Stomach (tissue), 9 donors: ENCODE measurements around the gene KCTD3. TPM values are rescaled to one million over a fixed set of nuclear protein-coding genes. Genes with fewer than 3 reads are reported as not detected.
A peak's percentile ranks its signal among the peaks of the same experiment; 100 is the strongest.

Experiments used
- DNase-seq, 2 donors: peaks; one replicate each; pipeline versions ENCODE4 v3.0.0 to v3.0.0-alpha.2; 2013 to 2019
- H3K27ac ChIP-seq, 5 donors: fragments of 200-600 bp in 4 of 5; sonication (generic) in 4 of 5; one replicate each; pipeline ENCODE4 v1.5.1; 2013 to 2019; ENCODE audit warnings: mild to moderate bottlenecking in 1 of 5, moderate library complexity in 1 of 5
- H3K27me3 ChIP-seq, 3 donors: fragments of 200-600 bp; sonication (generic); one replicate each; pipeline ENCODE4 v1.5.1; 2017 to 2019; ENCODE audit warnings: mixed run types in 1 of 3
- H3K36me3 ChIP-seq, 4 donors: fragments of 200-600 bp; sonication (generic); 1 replicate in 3 of 4; 2 replicates in 1 of 4; pipeline ENCODE4 v1.5.1; 2016 to 2019
- H3K4me1 ChIP-seq, 4 donors: fragments of 200-600 bp; sonication (generic); one replicate each; pipeline ENCODE4 v1.5.1; 2016 to 2019
- H3K4me3 ChIP-seq, 4 donors: fragments of 200-600 bp; sonication (generic) in 3 of 4; one replicate each; pipeline ENCODE4 v1.5.1; 2016 to 2019; ENCODE audit warnings: mild to moderate bottlenecking in 1 of 4
- H3K9me3 ChIP-seq, 4 donors: fragments of 200-600 bp; sonication (generic); one replicate each; pipeline ENCODE4 v1.5.1; 2016 to 2019
- EP300 ChIP-seq: sonication (generic); formaldehyde crosslinking; IDR thresholded peaks from one replicate; pipeline ENCODE4 v1.6.1; 2017; ENCODE audit warnings: antibody characterized with exemption
- POLR2A ChIP-seq, 4 donors: fragments of 450-650 bp; IDR thresholded peaks; one replicate each; pipeline ENCODE4 v1.6.1; 2016; ENCODE audit warnings: antibody characterized with exemption in 4 of 4, control low read depth in 2 of 4, mild to moderate bottlenecking in 1 of 4, moderate library complexity in 1 of 4
- POLR2AphosphoS5 ChIP-seq, 3 donors: sonication (generic); formaldehyde crosslinking; IDR thresholded peaks; one replicate each; pipeline ENCODE4 v1.6.1; 2016; ENCODE audit warnings: antibody characterized with exemption in 3 of 3
- WGBS, 5 donors: extraction: QIAGEN DNeasy Blood & Tissue Kit in 3 of 5; methylation state at CpG; one replicate each; pipeline versions ENCODE4 v1.1.5 to v1.1.7; 2013 to 2018; 5-methylcytosine and 5-hydroxymethylcytosine counted together
- intact Hi-C: fragments of 100-400 bp; cut with DNase I; formaldehyde crosslinking; loops from one replicate; pipeline ENCODE4 v1.15.1; 2023; ENCODE audit warnings: low total_unique reads
- polyA plus RNA-seq, 3 donors: library from polyadenylated mRNA; stranded (reverse); fragments of 200-250 nt; gene quantifications; one replicate each; pipeline ENCODE4 v1.2.3, GENCODE V29; 2013
- total RNA-seq, 5 donors: library from RNA; depleted of rRNA; stranded (reverse); fragments of >200 nt; gene quantifications; one replicate each; pipeline versions ENCODE4 v1.1.0 to v1.2.3, GENCODE V29; 2014 to 2016
- TF ChIP-seq, protein P1 (sequence below), 7 experiments: fragments of 450-650 bp in 4 of 7; fragments of 200-600 bp in 3 of 7; sonication (generic) in 3 of 7; IDR thresholded peaks; one replicate each; pipeline ENCODE4 v1.5.1; 2016 to 2019; ENCODE audit warnings: antibody characterized with exemption in 7 of 7, control low read depth in 2 of 7, mild to moderate bottlenecking in 1 of 7
- donor health status: healthy with polysubstance abuse.
- donor health status: Bipolar disorder and iron deficiency.
- donor health status: healthy.

KCTD3 gene
- total and polyA plus RNA-seq, 8 donors: 19.4 to 156 (median 33.4) TPM

DNA sequence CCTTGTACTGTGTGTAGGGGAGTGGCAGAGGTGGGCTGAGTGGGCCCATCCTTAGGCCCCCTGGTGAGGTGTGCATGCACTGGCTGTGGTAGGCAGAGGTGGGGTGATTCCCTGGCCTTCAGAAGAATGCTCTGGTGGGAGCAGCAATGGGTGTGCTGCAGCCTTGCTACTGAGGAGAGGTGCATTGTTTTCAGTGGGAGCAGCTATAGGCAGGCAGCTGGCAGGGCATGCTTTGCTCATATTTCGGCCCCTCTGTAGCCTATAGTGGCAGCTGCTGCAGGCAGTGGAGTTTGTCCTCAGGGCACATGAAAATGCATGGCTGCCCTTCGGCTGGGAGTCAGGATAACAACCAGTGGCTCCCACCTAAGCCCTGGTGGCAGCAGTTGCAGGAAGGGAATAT, 10.1 kb upstream of the KCTD3 start:
- no peak for DNase-seq
- Histone ChIP-seq H3K9me3 (peaks cover 0 to 12% (median 4%) of the 10 kb centered on the region in 4 donors), H3K4me1 (no peaks in the 10 kb centered on the region), H3K27ac (no peak overlapping the region), H3K36me3 (no peaks in the 10 kb centered on the region), H3K27me3 (no peaks in the 10 kb centered on the region), H3K4me3 (no peak overlapping the region)
- WGBS, 5 donors: 70 to 95% (median 86%) methylated on average over 2 of the region's 2 CpGs
- TF ChIP-seq POLR2AphosphoS5 (IDR thresholded peaks at IDR 0.05) (no peak), EP300 (no peak)
- intact Hi-C loops: no loop called here

DNA sequence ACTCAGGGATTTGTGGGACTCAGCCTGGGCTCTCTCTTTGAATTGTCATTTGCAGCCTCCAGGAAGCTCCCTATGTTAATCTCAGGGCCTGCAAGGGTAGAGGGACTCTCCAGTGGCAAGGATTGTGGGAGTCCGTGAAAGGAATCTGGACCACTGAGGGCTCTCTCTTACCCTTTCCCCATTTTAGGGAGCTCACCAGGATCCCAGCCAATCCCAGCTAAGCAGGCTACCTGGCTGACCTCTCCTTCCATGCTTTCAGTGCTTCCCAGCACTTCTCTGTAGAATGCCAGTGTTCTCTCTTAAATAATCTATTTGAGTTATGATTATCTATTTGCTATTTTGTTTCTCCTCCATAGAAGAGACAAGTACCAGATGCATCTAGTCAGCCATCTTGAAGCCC, 9.6 kb upstream of the KCTD3 start:
- 62 to 100% (median 86%) methylated on average over 1 of the region's 1 CpG for WGBS, 5 donors
- Histone ChIP-seq H3K27ac (no peak overlapping the region), H3K27me3 (no peaks in the 10 kb centered on the region)

DNA sequence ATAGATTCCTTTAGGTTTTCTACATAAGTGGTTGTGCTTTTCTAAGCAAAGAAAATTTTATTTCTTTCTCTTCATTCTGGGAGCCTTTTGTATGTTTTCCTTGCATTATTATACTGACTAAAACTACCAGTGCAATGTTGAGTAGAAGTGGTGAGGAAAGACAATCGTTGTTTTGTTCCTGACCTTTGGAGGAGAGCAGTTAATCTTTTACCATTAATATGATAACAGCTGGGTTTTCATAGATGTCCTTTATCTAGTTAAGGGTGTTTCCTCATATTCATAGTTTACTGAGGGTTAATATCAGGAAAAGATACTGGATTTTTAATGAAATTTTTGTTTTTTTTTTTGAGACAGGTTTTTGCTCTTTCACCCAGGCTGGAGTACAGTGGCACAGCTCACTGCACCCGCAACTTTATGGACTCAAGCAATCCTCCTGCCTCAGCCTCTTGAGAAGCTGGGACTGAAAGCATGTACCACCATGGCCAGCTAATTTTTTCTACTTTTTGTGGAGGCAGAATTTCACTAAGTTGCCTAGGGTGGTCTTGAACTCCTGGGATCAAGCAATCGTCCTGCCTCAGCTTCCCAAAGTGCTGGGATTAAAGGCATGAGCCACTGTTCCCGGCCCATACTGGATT, 9.0 kb upstream of the KCTD3 start:
- TF ChIP-seq POLR2A (IDR thresholded peaks at IDR 0.05) (no peak), POLR2AphosphoS5 (IDR thresholded peaks at IDR 0.05) (no peak), EP300 (no peak)
- TF ChIP-seq, protein P1, sequence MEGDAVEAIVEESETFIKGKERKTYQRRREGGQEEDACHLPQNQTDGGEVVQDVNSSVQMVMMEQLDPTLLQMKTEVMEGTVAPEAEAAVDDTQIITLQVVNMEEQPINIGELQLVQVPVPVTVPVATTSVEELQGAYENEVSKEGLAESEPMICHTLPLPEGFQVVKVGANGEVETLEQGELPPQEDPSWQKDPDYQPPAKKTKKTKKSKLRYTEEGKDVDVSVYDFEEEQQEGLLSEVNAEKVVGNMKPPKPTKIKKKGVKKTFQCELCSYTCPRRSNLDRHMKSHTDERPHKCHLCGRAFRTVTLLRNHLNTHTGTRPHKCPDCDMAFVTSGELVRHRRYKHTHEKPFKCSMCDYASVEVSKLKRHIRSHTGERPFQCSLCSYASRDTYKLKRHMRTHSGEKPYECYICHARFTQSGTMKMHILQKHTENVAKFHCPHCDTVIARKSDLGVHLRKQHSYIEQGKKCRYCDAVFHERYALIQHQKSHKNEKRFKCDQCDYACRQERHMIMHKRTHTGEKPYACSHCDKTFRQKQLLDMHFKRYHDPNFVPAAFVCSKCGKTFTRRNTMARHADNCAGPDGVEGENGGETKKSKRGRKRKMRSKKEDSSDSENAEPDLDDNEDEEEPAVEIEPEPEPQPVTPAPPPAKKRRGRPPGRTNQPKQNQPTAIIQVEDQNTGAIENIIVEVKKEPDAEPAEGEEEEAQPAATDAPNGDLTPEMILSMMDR (IDR thresholded peaks at IDR 0.05): no peak
- Histone ChIP-seq H3K9me3 (peaks cover 0 to 12% (median 4%) of the 10 kb centered on the region in 4 donors), H3K4me3 (no peak overlapping the region), H3K27ac (no peak overlapping the region), H3K4me1 (no peaks in the 10 kb centered on the region), H3K27me3 (no peaks in the 10 kb centered on the region), H3K36me3 (no peaks in the 10 kb centered on the region)
- DNase-seq: no peak
- 72 to 82% (median 76%) methylated on average over 4 of the region's 4 CpGs for WGBS, 5 donors
- intact Hi-C loops: no loop called here

More for the DNA sequence above, 9.6 kb upstream of the KCTD3 start:
- intact Hi-C loops: no loop called here
- Histone ChIP-seq H3K9me3 (peaks cover 0 to 12% (median 4%) of the 10 kb centered on the region in 4 donors), H3K4me1 (no peaks in the 10 kb centered on the region), H3K36me3 (no peaks in the 10 kb centered on the region), H3K4me3 (no peak overlapping the region)
- no peak for DNase-seq
- TF ChIP-seq, protein P1 (IDR thresholded peaks at IDR 0.05): no peak
- TF ChIP-seq EP300 (no peak), POLR2AphosphoS5 (IDR thresholded peaks at IDR 0.05) (no peak), POLR2A (IDR thresholded peaks at IDR 0.05) (no peak)

- intact Hi-C loops: no loop called here
- Histone ChIP-seq H3K9me3 (no peaks in the 10 kb centered on the region), H3K4me3 (peak overlapping the region; percentile 87 to 92 (median 89)), H3K27me3 (no peaks in the 10 kb centered on the region), H3K36me3 (no peaks in the 10 kb centered on the region), H3K27ac (peak overlapping the region; percentile 92 to 98 (median 96)), H3K4me1 (peaks cover 26 to 51% (median 39%) of the 10 kb centered on the region in 4 donors)
- 1 to 2% (median 1%) methylated on average over 21 to 63 of the region's 63 CpGs for WGBS, 5 donors
- TF ChIP-seq, protein P1 (IDR thresholded peaks at IDR 0.05): no peak
- TF ChIP-seq POLR2A (IDR thresholded peaks at IDR 0.05) (no peak), POLR2AphosphoS5 (IDR thresholded peaks at IDR 0.05) (no peak), EP300 (no peak)
- DNase-seq: peak in 1 of 2 donors; percentile 81
Observed at GRCh38 chr1:215567491-215568298, 591 bp downstream of the KCTD3 start.
